ENCODE measurements around the gene F10.

The F10 gene

DNA sequence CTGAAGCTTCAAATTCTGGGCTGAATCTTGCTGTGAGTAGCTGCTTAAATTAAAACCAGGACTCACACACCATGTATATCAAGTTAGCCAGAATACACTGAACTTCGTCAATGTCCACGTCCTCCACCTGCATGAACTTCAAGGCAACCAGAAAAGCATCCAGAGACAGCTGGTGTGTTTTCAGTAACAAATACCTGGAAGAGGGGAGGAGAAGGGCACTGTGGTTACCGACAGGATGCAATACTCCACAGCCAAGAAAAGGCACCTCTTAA lies 56.2 kb downstream of the F10 start:
- H3K27ac ChIP-seq (ENCODE audit: low read depth, low read length) = no peak overlapping the region
- H3K9ac ChIP-seq (ENCODE audit: low read length) = no peak overlapping the region
- peaks cover 90% of the 10 kb centered on the region for H3K36me3 ChIP-seq (ENCODE audit: control insufficient read depth, insufficient read depth, low read length)
- peaks cover 4% of the 10 kb centered on the region; the same call in 1 of the 2 replicates for H3K4me1 ChIP-seq (ENCODE audit: control insufficient read depth, insufficient read depth, low read length)
- H3K27me3 ChIP-seq (ENCODE audit: control insufficient read depth, insufficient read depth, low read length) = no peaks in the 10 kb centered on the region
- no peak overlapping the region for H3K4me3 ChIP-seq (ENCODE audit: low read depth, low read length)
- H3K9me3 ChIP-seq (ENCODE audit: control insufficient read depth, insufficient read depth, low read depth, low read length) = no peaks in the 10 kb centered on the region

DNA sequence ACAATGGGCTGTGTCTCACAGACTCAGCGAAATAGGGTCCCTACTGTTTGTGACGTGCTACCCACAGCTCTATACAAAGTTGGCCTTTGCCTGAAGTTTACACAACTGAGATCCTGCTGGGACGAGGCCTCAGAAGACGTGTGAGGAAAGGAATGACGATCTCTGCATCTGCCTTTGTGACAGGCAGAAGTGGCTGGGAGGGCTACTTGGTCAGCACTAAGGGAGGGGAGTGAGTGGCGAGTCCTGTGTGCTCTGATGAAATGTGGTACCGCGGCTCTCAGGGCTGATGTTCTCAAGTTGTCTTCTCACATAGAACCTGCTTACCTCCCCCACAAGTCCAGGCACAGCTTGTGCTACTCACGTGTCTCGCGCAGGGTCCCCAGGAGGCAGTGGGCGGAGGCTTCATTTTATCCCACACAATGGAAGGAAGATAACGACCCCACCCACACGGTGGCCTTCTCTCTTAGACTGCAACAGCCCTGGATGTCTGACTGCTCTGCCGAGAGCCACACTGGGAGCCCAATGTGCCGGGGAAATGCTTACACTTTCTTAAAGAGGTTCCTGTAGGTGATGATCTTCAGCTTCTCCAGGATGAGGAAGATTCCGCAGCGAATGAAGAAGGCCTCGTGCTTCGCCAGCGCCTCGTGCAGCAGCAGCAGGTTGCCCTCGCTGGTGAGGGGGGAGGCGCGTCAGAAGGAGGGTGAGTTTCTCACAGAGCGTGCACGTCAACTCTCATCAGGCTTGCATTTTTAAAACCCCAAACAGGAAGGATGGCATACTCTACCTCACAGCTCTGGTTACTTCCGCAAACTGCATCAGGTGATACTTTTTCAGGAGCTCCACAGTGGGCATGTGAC lies 57.0 kb downstream of the F10 start:
- H3K9ac ChIP-seq (ENCODE audit: low read length) = peak overlapping the region; percentile 17
- no peak overlapping the region for H3K27ac ChIP-seq (ENCODE audit: low read depth, low read length)

DNA sequence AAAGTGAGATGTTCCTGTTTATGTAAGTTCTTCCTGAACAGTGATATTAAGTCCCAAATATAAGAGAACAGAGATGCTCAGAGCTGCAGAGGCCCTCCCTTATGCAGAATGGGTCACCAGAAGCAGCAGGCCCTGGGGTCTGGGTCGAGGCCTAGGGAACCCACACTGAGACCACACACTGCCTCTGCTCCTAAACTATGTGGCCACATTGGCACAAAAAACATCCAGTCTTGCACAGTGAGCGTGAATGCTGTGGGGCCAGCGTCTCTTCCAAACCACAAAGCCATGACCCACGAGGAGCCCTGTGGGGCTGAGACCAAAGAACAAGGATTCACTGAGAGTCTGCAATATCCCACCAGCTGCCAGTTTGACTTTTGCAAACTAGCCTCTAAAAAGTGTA lies 59.4 kb downstream of the F10 start:
- H3K9me3 ChIP-seq (ENCODE audit: control insufficient read depth, insufficient read depth, low read depth, low read length) = no peaks in the 10 kb centered on the region
- H3K36me3 ChIP-seq (ENCODE audit: control insufficient read depth, insufficient read depth, low read length) = peaks cover 87% of the 10 kb centered on the region
- no peaks in the 10 kb centered on the region for H3K27me3 ChIP-seq (ENCODE audit: control insufficient read depth, insufficient read depth, low read length)
- H3K9ac ChIP-seq (ENCODE audit: low read length) = no peak overlapping the region
- no peak overlapping the region for H3K4me3 ChIP-seq (ENCODE audit: low read depth, low read length)
- H3K27ac ChIP-seq (ENCODE audit: low read depth, low read length) = no peak overlapping the region
- peaks cover 4% of the 10 kb centered on the region; the same call in 1 of the 2 replicates for H3K4me1 ChIP-seq (ENCODE audit: control insufficient read depth, insufficient read depth, low read length)

More for the DNA sequence above, 57.0 kb downstream of the F10 start:
- no peaks in the 10 kb centered on the region for H3K9me3 ChIP-seq (ENCODE audit: control insufficient read depth, insufficient read depth, low read depth, low read length)
- peaks cover 90% of the 10 kb centered on the region for H3K36me3 ChIP-seq (ENCODE audit: control insufficient read depth, insufficient read depth, low read length)
- H3K4me1 ChIP-seq (ENCODE audit: control insufficient read depth, insufficient read depth, low read length) = peaks cover 4% of the 10 kb centered on the region; the same call in 1 of the 2 replicates
- H3K4me3 ChIP-seq (ENCODE audit: low read depth, low read length) = no peak overlapping the region
- H3K27me3 ChIP-seq (ENCODE audit: control insufficient read depth, insufficient read depth, low read length) = no peaks in the 10 kb centered on the region

DNA sequence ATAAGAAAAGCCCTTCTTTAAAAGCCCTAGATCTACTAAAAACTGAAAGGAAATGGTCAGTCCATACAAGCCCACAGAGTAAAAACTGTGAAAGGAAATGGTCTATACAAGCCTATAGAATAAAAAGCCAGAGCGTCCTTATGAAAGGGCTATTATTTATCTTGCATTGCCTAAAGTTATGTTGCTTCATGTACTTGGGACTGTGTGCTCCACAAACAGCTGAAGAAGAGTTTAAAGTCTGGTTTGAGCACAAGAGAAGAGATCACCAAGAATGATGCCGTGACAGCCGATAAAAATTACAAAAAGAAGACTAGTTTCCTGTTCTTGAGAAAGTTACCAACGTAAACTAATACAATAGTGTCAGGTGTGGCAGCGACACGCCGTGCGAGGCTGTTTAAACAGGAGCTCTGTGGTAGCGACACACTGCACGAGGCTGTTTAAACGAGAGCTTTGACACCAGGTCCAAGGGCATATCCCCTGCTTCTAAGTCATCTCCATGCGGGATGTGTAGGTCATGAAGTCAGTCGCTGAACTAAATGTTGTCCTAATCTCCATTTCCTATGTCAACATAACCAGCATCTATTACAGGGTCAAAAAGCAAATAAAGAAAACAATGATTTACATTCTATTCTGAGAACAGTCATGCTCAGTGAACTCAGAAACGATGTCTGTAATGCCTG lies 61.0 kb downstream of the F10 start:
- Histone ChIP-seq H3K4me3 (ENCODE audit: low read depth, low read length) (no peak overlapping the region), H3K9ac (ENCODE audit: low read length) (no peak overlapping the region), H3K36me3 (ENCODE audit: control insufficient read depth, insufficient read depth, low read length) (peaks cover 88% of the 10 kb centered on the region), H3K4me1 (ENCODE audit: control insufficient read depth, insufficient read depth, low read length) (peaks cover 4% of the 10 kb centered on the region; the same call in 1 of the 2 replicates), H3K9me3 (ENCODE audit: control insufficient read depth, insufficient read depth, low read depth, low read length) (no peaks in the 10 kb centered on the region), H3K27me3 (ENCODE audit: control insufficient read depth, insufficient read depth, low read length) (no peaks in the 10 kb centered on the region), H3K27ac (ENCODE audit: low read depth, low read length) (no peak overlapping the region)

DNA sequence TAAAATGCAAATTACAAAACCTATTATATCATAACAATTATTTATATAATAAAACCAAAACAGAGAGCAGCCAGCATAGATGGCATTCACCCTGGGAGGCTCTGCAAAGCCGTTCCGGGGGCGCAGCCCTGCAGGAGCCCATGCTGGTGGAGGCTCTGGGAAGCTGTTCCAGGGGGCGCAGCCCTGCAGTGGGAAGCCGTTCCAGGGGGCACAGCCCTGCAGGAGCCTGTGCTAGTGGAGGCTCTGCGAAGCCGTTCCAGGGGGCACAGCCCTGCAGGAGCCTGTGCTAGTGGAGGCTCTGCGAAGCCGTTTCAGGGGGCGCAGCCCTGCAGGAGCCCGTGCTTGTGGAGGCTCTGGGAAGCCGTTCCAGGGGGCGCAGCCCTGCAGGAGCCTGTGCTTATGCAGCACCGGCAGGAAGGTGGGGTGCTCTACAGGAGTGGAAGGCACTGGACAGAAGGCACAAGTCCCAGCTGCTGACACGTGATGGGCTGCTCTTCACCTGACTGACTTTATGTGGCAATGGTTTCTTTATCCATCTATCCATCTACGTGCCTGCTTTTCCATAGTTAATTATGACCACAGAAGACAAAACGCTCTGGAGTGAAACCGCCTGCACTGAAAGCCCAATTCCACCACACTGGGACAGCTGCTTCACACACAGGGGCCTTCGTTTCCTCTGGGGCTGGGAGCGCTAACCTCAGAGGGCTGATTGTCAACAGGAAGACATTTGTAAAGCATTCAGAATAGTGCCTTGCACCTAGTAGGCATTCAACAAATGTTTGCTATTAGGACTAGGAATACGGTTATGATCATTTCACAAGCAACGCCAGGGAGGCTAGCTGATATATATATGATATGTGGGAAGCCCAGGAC lies 62.2 kb downstream of the F10 start:
- Histone ChIP-seq H3K9me3 (ENCODE audit: control insufficient read depth, insufficient read depth, low read depth, low read length) (no peaks in the 10 kb centered on the region), H3K36me3 (ENCODE audit: control insufficient read depth, insufficient read depth, low read length) (peaks cover 83% of the 10 kb centered on the region), H3K4me1 (ENCODE audit: control insufficient read depth, insufficient read depth, low read length) (peaks cover 2% of the 10 kb centered on the region; the same call in 1 of the 2 replicates), H3K4me3 (ENCODE audit: low read depth, low read length) (no peak overlapping the region), H3K27me3 (ENCODE audit: control insufficient read depth, insufficient read depth, low read length) (no peaks in the 10 kb centered on the region), H3K27ac (ENCODE audit: low read depth, low read length) (no peak overlapping the region), H3K9ac (ENCODE audit: low read length) (no peak overlapping the region)

DNA sequence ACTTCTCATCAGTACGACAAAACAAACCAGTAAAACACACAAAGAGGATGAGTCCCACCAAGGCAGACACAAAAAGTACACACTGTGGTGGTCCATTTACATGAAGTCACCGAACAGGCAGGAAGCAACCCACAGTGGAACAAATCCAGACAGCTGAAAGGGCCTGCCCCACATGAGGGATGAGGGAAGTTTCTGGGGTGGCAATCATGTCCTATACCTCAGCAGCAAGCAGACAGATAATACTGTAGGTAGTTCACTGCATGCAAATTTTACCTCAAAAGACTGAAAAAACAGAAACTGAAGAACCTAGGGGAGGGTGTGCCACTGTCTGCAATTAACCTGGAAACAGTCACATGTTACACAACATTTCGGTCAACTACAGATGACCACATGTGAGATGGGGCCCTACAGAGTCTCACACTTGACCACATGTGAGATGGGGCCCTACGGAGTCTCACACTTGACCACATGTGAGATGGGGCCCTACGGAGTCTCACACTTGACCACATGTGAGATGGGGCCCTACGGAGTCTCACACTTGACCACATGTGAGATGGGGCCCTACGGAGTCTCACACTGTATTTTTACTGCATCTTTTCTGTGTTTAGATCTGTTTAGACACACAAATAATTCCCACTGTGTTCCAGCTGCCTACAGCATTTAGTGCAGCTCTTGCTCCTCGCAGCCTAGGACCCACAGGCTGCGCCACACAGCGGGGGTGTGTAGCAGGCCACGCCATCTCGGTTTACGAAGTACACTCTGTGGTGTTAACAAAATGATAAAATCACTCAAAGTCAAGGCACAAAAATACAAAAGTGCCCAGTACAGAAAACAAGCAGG lies 63.7 kb downstream of the F10 start:
- no peaks in the 10 kb centered on the region for H3K27me3 ChIP-seq (ENCODE audit: control insufficient read depth, insufficient read depth, low read length)
- H3K9ac ChIP-seq (ENCODE audit: low read length) = no peak overlapping the region
- H3K4me1 ChIP-seq (ENCODE audit: control insufficient read depth, insufficient read depth, low read length) = no peaks in the 10 kb centered on the region
- H3K36me3 ChIP-seq (ENCODE audit: control insufficient read depth, insufficient read depth, low read length) = peaks cover 82% of the 10 kb centered on the region
- no peak overlapping the region for H3K27ac ChIP-seq (ENCODE audit: low read depth, low read length)
- H3K4me3 ChIP-seq (ENCODE audit: low read depth, low read length) = no peak overlapping the region
- H3K9me3 ChIP-seq (ENCODE audit: control insufficient read depth, insufficient read depth, low read depth, low read length) = no peaks in the 10 kb centered on the region

DNA sequence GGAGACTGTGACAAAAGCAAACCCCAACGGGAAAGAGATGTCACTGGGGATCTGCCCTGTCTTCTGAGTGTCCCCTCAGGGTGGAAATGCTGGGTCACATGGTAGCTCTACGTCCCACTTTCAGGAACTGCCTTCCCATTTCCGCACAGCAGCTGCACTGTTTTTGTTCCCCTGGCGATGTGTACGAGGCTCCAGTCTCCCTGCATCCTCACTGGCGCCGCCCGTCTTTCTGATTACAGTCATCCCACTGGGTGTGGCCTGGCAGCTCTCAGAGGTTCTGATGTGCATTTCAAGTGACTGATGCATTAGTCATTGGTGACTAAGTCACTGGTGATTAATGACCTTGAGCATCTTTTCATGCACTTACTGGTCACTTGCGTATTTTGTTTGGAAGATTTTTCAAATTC lies 64.7 kb downstream of the F10 start:
- H3K4me1 ChIP-seq (ENCODE audit: control insufficient read depth, insufficient read depth, low read length) = no peaks in the 10 kb centered on the region
- no peaks in the 10 kb centered on the region for H3K27me3 ChIP-seq (ENCODE audit: control insufficient read depth, insufficient read depth, low read length)
- no peak overlapping the region for H3K4me3 ChIP-seq (ENCODE audit: low read depth, low read length)
- no peak overlapping the region for H3K27ac ChIP-seq (ENCODE audit: low read depth, low read length)
- no peaks in the 10 kb centered on the region for H3K9me3 ChIP-seq (ENCODE audit: control insufficient read depth, insufficient read depth, low read depth, low read length)
- no peak overlapping the region for H3K9ac ChIP-seq (ENCODE audit: low read length)
- H3K36me3 ChIP-seq (ENCODE audit: control insufficient read depth, insufficient read depth, low read length) = peaks cover 82% of the 10 kb centered on the region

DNA sequence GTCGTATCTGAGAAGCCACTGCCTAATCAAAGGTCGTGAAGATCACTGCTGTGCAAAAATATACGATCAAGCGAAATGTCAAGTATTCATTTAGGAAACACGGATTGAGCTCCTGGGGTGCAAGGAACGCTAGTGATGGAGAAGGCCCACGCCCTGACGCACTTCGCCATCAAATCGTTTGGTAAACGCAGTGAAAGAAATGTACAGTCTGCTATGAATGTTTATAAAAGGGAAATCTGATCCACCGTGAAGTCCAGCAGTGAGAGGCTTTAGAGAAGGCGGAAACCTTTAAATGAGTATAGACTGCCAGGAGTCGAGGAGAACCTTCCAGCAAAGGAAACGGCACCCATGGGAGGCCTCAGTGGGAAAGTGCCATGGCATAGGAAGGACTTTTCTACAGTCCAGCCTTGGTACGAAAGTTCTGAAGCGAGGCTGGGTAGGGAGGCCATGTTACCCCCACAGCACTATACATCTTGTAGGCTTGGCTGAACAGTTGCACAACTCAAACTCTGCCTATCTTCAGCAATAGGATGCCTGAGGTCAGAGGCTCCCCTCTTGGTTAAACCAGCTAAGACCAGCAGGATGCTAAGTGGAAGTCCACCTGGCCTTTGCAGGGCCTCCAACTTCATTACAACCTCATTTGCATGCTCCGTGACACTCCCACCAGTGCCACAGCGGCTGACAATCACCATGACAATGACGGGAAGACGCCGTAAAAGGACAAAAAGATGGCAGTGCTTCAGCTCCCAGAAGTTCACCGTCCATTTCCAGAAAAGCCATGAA lies 65.5 kb downstream of the F10 start:
- Histone ChIP-seq H3K27ac (ENCODE audit: low read depth, low read length) (no peak overlapping the region), H3K9ac (ENCODE audit: low read length) (no peak overlapping the region), H3K27me3 (ENCODE audit: control insufficient read depth, insufficient read depth, low read length) (no peaks in the 10 kb centered on the region), H3K9me3 (ENCODE audit: control insufficient read depth, insufficient read depth, low read depth, low read length) (no peaks in the 10 kb centered on the region), H3K36me3 (ENCODE audit: control insufficient read depth, insufficient read depth, low read length) (peaks cover 86% of the 10 kb centered on the region), H3K4me3 (ENCODE audit: low read depth, low read length) (no peak overlapping the region), H3K4me1 (ENCODE audit: control insufficient read depth, insufficient read depth, low read length) (no peaks in the 10 kb centered on the region)

DNA sequence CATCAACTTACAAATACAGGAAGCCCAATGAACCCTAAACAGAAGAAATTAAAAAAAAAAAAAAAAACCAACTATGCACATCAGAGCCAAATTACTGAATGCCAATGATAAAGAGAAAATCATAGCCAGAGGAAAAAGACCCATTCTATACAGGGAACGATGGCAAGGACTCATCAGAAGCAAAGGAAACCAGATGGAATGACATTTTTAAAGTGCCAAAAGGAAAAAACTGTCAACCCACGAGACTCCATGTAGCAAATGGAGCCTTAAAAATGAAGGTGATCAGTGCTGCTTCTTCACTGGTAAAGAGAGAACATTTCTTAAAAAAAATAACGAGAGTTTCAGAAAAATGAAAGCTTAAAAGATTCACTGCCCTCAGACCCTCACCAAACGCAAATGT lies 67.6 kb downstream of the F10 start:
- peaks cover 89% of the 10 kb centered on the region for H3K36me3 ChIP-seq (ENCODE audit: control insufficient read depth, insufficient read depth, low read length)
- H3K9me3 ChIP-seq (ENCODE audit: control insufficient read depth, insufficient read depth, low read depth, low read length) = no peaks in the 10 kb centered on the region
- H3K27me3 ChIP-seq (ENCODE audit: control insufficient read depth, insufficient read depth, low read length) = no peaks in the 10 kb centered on the region
- H3K27ac ChIP-seq (ENCODE audit: low read depth, low read length) = no peak overlapping the region
- H3K4me3 ChIP-seq (ENCODE audit: low read depth, low read length) = no peak overlapping the region
- H3K9ac ChIP-seq (ENCODE audit: low read length) = no peak overlapping the region
- no peaks in the 10 kb centered on the region for H3K4me1 ChIP-seq (ENCODE audit: control insufficient read depth, insufficient read depth, low read length)

DNA sequence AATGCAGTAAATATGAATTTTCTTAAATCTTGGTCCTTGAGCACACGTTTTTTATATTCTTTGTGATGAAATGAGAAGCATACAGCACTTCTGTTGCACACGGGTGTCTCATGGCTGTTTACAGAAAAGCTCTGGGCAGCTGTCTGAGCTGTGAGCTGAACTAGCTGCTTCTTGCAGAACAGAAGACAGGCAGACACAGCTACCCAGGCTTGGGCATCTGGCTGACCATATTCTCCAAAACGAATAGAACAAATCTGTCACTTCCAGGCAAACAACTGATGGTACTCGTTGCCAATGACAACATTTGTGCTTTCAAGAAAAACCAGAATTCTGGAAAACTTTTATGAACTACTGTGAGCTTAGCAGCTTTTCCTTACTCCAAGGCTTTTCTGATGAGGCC lies 69.7 kb downstream of the F10 start:
- Histone ChIP-seq H3K9me3 (ENCODE audit: control insufficient read depth, insufficient read depth, low read depth, low read length) (no peaks in the 10 kb centered on the region), H3K4me3 (ENCODE audit: low read depth, low read length) (no peak overlapping the region), H3K9ac (ENCODE audit: low read length) (no peak overlapping the region), H3K36me3 (ENCODE audit: control insufficient read depth, insufficient read depth, low read length) (peaks cover 92% of the 10 kb centered on the region), H3K27ac (ENCODE audit: low read depth, low read length) (no peak overlapping the region), H3K4me1 (ENCODE audit: control insufficient read depth, insufficient read depth, low read length) (no peaks in the 10 kb centered on the region), H3K27me3 (ENCODE audit: control insufficient read depth, insufficient read depth, low read length) (no peaks in the 10 kb centered on the region)

Measured in HUES6 (cell line).